ENCODE measurements around the gene LRRC70.

The LRRC70 gene

GRCh38 chr5:62568143-62568542 lies 10.5 kb upstream of the LRRC70 start:
- no peak overlapping the region for H4K12ac ChIP-seq (ENCODE audit: low read depth, low read length)
- peaks cover 2% of the 10 kb centered on the region for H3K79me1 ChIP-seq (ENCODE audit: low read length)
- H3K4me1 ChIP-seq (ENCODE audit: control insufficient read depth in 1 of 2, insufficient read depth in 2 of 2, low read length in 2 of 2), result peaks cover 2% of the 10 kb centered on the region in 2 experiments
- H3K79me2 ChIP-seq (ENCODE audit: control insufficient read depth, insufficient read depth, low read length, poor library complexity), result no peaks in the 10 kb centered on the region
- peaks cover 4% of the 10 kb centered on the region for H3K9me3 ChIP-seq (ENCODE audit: insufficient read depth, low read depth, low read length)
- H4K91ac ChIP-seq (ENCODE audit: low read depth, low read length), result no peak overlapping the region
- no peak overlapping the region for H3K23ac ChIP-seq (ENCODE audit: low read length)
- peaks cover 2 to 4% of the 10 kb centered on the region in 2 experiments for H3K36me3 ChIP-seq (ENCODE audit: control insufficient read depth in 1 of 2, insufficient read depth in 2 of 2, low read length in 2 of 2)
- H2AK5ac ChIP-seq (ENCODE audit: low read length), result no peak overlapping the region
- H2BK12ac ChIP-seq (ENCODE audit: low read length), result no peak overlapping the region
- no peak overlapping the region for H2AFZ ChIP-seq (ENCODE audit: insufficient read depth, low read length, poor library complexity)
- H2BK5ac ChIP-seq (ENCODE audit: low read depth, low read length, poor library complexity), result no peak overlapping the region
- no peak for DNase-seq
- no peak overlapping the region for H3K4ac ChIP-seq (ENCODE audit: low read depth, low read length)
- no peak overlapping the region for H4K8ac ChIP-seq (ENCODE audit: low read depth, low read length)
- H3K4me2 ChIP-seq (ENCODE audit: low read length), result no peak overlapping the region
- no peak overlapping the region for H3K27ac ChIP-seq (ENCODE audit: low read depth, low read length)
- H2BK120ac ChIP-seq (ENCODE audit: insufficient read depth, low read length, poor library complexity), result no peak overlapping the region
- WGBS (ENCODE audit: extremely low coverage, insufficient coverage, insufficient read length), result no CpG with 5 or more reads among the region's 4 CpGs
- H3K18ac ChIP-seq (ENCODE audit: low read length), result no peak overlapping the region
- no peak overlapping the region for H3K9ac ChIP-seq (ENCODE audit: low read length)
- no peaks in the 10 kb centered on the region for H3K27me3 ChIP-seq (ENCODE audit: insufficient read depth, low read length)
- no peak overlapping the region for H3K14ac ChIP-seq (ENCODE audit: low read length)
- H3K4me3 ChIP-seq (ENCODE audit: low read depth, low read length), result no peak overlapping the region

DNA sequence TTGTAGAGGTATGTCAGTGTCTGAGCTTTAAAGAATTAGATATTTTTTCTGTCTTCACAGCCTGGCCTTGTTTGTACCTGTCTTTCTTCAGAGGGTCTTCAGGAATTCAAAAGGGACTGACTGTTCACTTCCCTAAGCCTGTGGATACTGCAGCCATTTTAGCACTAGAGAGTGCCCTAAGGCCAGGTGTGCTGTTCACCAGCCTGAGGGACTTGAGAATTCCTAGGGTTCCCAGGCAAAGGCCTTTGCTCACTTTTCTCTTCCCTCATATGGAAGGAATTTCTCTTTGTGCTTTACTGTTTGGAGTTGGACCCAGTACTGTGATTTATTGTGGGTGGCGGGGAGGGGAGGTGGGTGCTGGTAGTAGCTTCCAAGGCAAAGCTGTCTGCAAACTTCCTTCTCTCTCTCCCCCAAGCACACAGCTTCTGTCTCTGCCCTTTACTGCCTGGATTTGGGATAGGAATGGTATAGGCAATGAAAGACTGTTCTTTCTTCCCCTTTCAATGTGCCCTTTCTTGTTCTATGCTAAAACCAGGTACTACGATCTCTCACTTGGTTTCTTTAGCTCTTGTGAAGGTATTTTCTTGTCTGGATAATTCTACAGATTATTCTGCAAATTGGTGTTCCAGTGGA lies 9.7 kb upstream of the LRRC70 start:
- H4K12ac ChIP-seq (ENCODE audit: low read depth, low read length), result no peak overlapping the region
- H3K18ac ChIP-seq (ENCODE audit: low read length), result no peak overlapping the region
- H2BK12ac ChIP-seq (ENCODE audit: low read length), result no peak overlapping the region
- no peak overlapping the region for H2AFZ ChIP-seq (ENCODE audit: insufficient read depth, low read length, poor library complexity)
- H3K36me3 ChIP-seq (ENCODE audit: control insufficient read depth in 1 of 2, insufficient read depth in 2 of 2, low read length in 2 of 2), result peaks cover 2 to 4% of the 10 kb centered on the region in 2 experiments
- peaks cover 4% of the 10 kb centered on the region for H3K9me3 ChIP-seq (ENCODE audit: insufficient read depth, low read depth, low read length)
- H3K4ac ChIP-seq (ENCODE audit: low read depth, low read length), result no peak overlapping the region
- no peak overlapping the region for H3K23ac ChIP-seq (ENCODE audit: low read length)
- H3K9ac ChIP-seq (ENCODE audit: low read length), result no peak overlapping the region
- H3K79me2 ChIP-seq (ENCODE audit: control insufficient read depth, insufficient read depth, low read length, poor library complexity), result no peaks in the 10 kb centered on the region
- peak; percentile 7 to 57 for DNase-seq
- H3K27me3 ChIP-seq (ENCODE audit: insufficient read depth, low read length), result no peaks in the 10 kb centered on the region
- H3K4me1 ChIP-seq (ENCODE audit: control insufficient read depth in 1 of 2, insufficient read depth in 2 of 2, low read length in 2 of 2), result peaks cover 2% of the 10 kb centered on the region in 2 experiments
- H2AK5ac ChIP-seq (ENCODE audit: low read length), result no peak overlapping the region
- H3K4me3 ChIP-seq (ENCODE audit: low read depth, low read length), result no peak overlapping the region
- peak overlapping the region; percentile 62 for H4K8ac ChIP-seq (ENCODE audit: low read depth, low read length)
- peak overlapping the region; percentile 95 for H3K27ac ChIP-seq (ENCODE audit: low read depth, low read length)
- peak overlapping the region; percentile 89 for H2BK5ac ChIP-seq (ENCODE audit: low read depth, low read length, poor library complexity)
- peak overlapping the region; percentile 88 for H2BK120ac ChIP-seq (ENCODE audit: insufficient read depth, low read length, poor library complexity)
- H4K91ac ChIP-seq (ENCODE audit: low read depth, low read length), result no peak overlapping the region
- H3K4me2 ChIP-seq (ENCODE audit: low read length), result peak overlapping the region; percentile 29
- WGBS (ENCODE audit: extremely low coverage, insufficient coverage, insufficient read length), result no CpG with 5 or more reads among the region's 2 CpGs
- H3K79me1 ChIP-seq (ENCODE audit: low read length), result peaks cover 2% of the 10 kb centered on the region
- peak overlapping the region; percentile 82 for H3K14ac ChIP-seq (ENCODE audit: low read length)

DNA sequence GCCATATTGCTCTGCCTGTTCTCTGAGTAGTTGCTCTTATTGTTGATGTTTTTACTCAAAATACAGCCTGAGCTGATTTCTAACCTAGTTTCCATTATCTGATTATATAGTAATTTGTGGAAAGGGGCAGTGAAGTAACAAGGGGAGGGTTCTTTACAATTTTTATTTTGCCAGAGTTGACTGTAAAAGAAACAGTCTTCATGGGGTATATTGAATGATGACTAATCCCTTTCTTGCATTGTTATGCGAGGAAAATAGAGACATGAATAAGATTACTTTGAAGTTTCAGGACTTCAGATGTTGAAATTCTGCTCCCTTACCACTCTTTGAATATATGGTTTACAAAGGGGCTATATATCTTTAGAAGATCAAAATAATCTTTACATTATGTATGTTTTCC lies 9.1 kb upstream of the LRRC70 start:
- H2BK12ac ChIP-seq (ENCODE audit: low read length), result no peak overlapping the region
- H3K14ac ChIP-seq (ENCODE audit: low read length), result no peak overlapping the region
- no peak overlapping the region for H3K18ac ChIP-seq (ENCODE audit: low read length)
- H3K36me3 ChIP-seq (ENCODE audit: control insufficient read depth in 1 of 2, insufficient read depth in 2 of 2, low read length in 2 of 2), result peaks cover 2 to 4% of the 10 kb centered on the region in 2 experiments
- no peak overlapping the region for H2AFZ ChIP-seq (ENCODE audit: insufficient read depth, low read length, poor library complexity)
- peaks cover 2% of the 10 kb centered on the region in 2 experiments for H3K4me1 ChIP-seq (ENCODE audit: control insufficient read depth in 1 of 2, insufficient read depth in 2 of 2, low read length in 2 of 2)
- peaks cover 4% of the 10 kb centered on the region for H3K9me3 ChIP-seq (ENCODE audit: insufficient read depth, low read depth, low read length)
- no peak overlapping the region for H3K23ac ChIP-seq (ENCODE audit: low read length)
- peak overlapping the region; percentile 95 for H3K27ac ChIP-seq (ENCODE audit: low read depth, low read length)
- H2BK5ac ChIP-seq (ENCODE audit: low read depth, low read length, poor library complexity), result no peak overlapping the region
- H3K4me3 ChIP-seq (ENCODE audit: low read depth, low read length), result no peak overlapping the region
- H2AK5ac ChIP-seq (ENCODE audit: low read length), result no peak overlapping the region
- peaks cover 2% of the 10 kb centered on the region for H3K79me1 ChIP-seq (ENCODE audit: low read length)
- no CpG with 5 or more reads among the region's 1 CpG for WGBS (ENCODE audit: extremely low coverage, insufficient coverage, insufficient read length)
- H4K8ac ChIP-seq (ENCODE audit: low read depth, low read length), result no peak overlapping the region
- H3K4me2 ChIP-seq (ENCODE audit: low read length), result peak overlapping the region; percentile 29
- no peak overlapping the region for H2BK120ac ChIP-seq (ENCODE audit: insufficient read depth, low read length, poor library complexity)
- no peak overlapping the region for H4K91ac ChIP-seq (ENCODE audit: low read depth, low read length)
- H3K79me2 ChIP-seq (ENCODE audit: control insufficient read depth, insufficient read depth, low read length, poor library complexity), result no peaks in the 10 kb centered on the region
- H3K4ac ChIP-seq (ENCODE audit: low read depth, low read length), result no peak overlapping the region
- peak in 1 of 2 donors; percentile 30 for DNase-seq
- H3K27me3 ChIP-seq (ENCODE audit: insufficient read depth, low read length), result no peaks in the 10 kb centered on the region
- H4K12ac ChIP-seq (ENCODE audit: low read depth, low read length), result no peak overlapping the region
- no peak overlapping the region for H3K9ac ChIP-seq (ENCODE audit: low read length)

GRCh38 chr5:62572918-62573514 lies 5.6 kb upstream of the LRRC70 start:
- H4K12ac ChIP-seq (ENCODE audit: low read depth, low read length), result no peak overlapping the region
- H3K27ac ChIP-seq (ENCODE audit: low read depth, low read length), result no peak overlapping the region
- no peak overlapping the region for H3K4me2 ChIP-seq (ENCODE audit: low read length)
- H3K4me1 ChIP-seq (ENCODE audit: control insufficient read depth in 1 of 2, insufficient read depth in 2 of 2, low read length in 2 of 2), result peaks cover 2% of the 10 kb centered on the region in 2 experiments
- no peak overlapping the region for H3K4me3 ChIP-seq (ENCODE audit: low read depth, low read length)
- peak overlapping the region; percentile 59 for H3K18ac ChIP-seq (ENCODE audit: low read length)
- H3K9me3 ChIP-seq (ENCODE audit: insufficient read depth, low read depth, low read length), result no peaks in the 10 kb centered on the region
- peaks cover 2% of the 10 kb centered on the region for H3K79me1 ChIP-seq (ENCODE audit: low read length)
- H3K27me3 ChIP-seq (ENCODE audit: insufficient read depth, low read length), result no peaks in the 10 kb centered on the region
- no peak overlapping the region for H2BK12ac ChIP-seq (ENCODE audit: low read length)
- H2AFZ ChIP-seq (ENCODE audit: insufficient read depth, low read length, poor library complexity), result no peak overlapping the region
- H4K8ac ChIP-seq (ENCODE audit: low read depth, low read length), result no peak overlapping the region
- no peak overlapping the region for H3K23ac ChIP-seq (ENCODE audit: low read length)
- H2AK5ac ChIP-seq (ENCODE audit: low read length), result no peak overlapping the region
- H4K91ac ChIP-seq (ENCODE audit: low read depth, low read length), result peak overlapping the region; percentile 11
- no peak for DNase-seq
- no peak overlapping the region for H2BK120ac ChIP-seq (ENCODE audit: insufficient read depth, low read length, poor library complexity)
- no peak overlapping the region for H2BK5ac ChIP-seq (ENCODE audit: low read depth, low read length, poor library complexity)
- H3K4ac ChIP-seq (ENCODE audit: low read depth, low read length), result no peak overlapping the region
- WGBS (ENCODE audit: extremely low coverage, insufficient coverage, insufficient read length), result 100% methylated on average over 4 of the region's 9 CpGs
- peaks cover 0 to 2% of the 10 kb centered on the region in 2 experiments for H3K36me3 ChIP-seq (ENCODE audit: control insufficient read depth in 1 of 2, insufficient read depth in 2 of 2, low read length in 2 of 2)
- no peak overlapping the region for H3K9ac ChIP-seq (ENCODE audit: low read length)
- no peak overlapping the region for H3K14ac ChIP-seq (ENCODE audit: low read length)
- no peaks in the 10 kb centered on the region for H3K79me2 ChIP-seq (ENCODE audit: control insufficient read depth, insufficient read depth, low read length, poor library complexity)
